Activated CD4-positive, alpha-beta T cell treated with anti-CD3 and anti-CD28 coated beads for 24 hours (primary cell): ENCODE results near the gene EIF4B.
A peak's percentile ranks its signal among the peaks of the same experiment; 100 is the strongest.

Experiments used
- DNase-seq, 2 donors: peaks; one replicate each; pipeline ENCODE4 v3.0.0-alpha.2; 2020; ENCODE audit warnings: low read depth in 2 of 2

Gene EIF4B

DNA sequence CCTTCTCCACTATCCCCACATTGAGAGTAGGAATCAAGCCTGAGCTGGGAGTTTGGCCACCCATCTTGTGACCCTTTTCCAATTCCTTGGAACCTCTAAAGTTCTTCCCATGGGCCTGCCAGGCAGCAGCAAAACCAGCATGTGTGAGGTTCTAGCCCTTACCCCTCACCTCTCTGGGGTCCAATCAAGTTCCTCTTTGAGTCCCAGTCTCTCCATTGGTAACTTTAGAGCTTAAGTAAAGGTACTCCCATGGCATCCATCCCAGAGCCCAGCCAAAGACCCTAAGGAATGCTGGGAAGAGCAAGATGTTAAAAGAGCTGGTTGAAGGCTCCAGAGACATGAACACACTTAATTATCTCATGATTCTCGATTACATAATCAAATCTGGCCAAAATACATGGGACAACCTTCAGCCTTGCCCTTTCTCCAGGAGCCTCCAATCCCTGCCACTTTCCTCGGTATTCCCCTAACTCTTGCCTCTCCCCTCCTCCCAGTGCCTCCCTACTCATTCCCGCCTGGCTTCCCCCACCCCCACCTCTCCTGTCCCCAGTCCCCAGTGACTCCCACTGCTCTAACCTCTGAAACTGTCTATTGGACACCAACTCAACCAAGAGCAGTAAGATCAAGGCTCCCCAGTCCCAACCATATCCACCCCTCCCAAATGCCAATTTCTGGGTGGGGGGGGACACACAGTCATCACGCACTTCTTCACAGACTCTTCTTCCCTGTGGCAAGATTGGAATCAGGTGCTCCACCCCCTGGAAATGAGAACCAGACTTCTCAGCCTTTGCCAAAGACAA lies 38.8 kb downstream of the EIF4B start:
- no peak for DNase-seq

DNA sequence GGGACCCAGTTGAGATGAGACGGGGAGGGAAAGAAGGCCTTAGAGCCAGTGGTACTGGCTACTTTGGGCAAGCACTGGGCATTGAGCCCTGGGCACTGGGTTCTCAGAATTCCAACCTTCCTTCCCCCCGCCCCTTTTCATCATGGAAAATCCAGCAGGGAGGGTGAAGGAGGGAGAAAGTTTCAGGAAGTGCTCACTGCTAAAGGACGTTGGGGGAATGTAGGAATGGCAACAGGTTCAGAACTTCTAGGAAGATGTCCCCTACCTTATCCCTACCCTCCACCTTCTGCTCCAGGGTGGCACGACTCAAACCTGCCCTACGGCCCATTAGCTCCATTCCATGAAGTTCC lies 39.4 kb downstream of the EIF4B start:
- DNase-seq, result no peak

DNA sequence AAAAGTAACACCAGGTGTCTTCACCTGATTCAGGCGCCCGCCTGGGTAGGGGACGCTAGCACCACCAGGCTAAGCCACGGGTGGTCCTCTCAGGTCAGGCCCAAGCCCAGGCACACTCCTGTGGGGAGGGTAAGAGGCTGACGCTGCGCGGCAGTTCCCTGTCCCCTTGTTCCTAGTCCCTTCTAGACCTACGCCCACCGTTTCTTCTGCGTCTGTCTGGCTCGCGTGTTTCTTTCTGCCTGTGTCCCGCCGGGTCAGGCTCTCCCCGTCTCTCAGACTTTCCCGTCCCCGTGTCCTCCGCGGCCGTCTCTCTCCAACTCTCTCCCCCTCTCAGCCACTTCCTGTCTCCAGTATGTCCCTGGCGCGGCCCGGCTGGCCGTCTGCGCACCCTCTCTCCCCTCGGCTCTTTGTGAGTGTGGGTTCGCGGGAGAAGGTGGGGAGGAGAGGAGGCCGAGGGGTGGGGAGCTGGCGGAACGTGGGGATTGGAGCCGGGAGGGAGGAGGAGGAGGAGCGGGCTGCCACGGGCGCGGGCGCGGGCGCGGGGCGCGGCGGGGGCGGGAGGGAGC lies 40.5 kb downstream of the EIF4B start:
- peak; percentile 19 to 27 for DNase-seq

DNA sequence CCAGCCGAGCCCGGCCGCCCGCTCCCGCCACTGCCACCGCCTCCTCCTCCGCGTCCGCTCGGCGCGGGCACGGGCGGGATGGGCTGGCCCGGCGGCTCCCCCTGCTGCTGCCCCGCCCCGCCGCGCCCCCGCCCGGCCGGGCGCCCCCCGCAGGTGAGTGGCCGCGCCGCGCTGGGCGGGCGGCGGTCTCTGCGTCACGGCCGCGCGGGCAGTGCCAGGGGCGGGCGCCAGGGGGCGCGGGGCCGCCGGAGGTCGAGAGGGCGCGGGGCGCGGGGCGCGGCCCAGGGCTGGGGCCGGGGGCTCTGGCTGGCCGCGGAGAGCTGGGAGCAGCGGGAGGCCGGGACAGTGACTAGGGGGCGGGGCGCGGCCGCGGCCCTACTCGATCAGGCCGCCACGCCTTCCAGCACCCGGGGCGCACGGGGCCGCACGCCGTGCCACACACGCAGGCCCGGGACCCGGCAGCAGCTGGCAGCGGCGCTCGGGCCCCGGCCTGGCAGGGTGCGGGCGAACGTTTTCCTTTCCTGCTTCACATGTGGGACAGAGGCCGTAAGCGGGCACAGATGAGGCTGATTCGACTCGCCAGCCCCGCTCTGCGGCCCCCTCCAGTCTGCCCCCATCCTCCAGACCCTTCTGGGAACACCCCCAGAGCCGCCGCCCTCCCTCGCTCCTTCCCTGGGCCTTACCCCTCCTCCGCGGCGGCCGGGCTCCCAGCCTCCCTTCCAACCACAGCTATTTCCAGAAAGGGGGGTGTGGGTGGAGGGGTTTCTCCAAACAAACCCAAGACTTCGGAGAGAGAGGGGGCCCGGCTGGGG lies 41.2 kb downstream of the EIF4B start:
- DNase-seq, result peak; percentile 40 to 50

DNA sequence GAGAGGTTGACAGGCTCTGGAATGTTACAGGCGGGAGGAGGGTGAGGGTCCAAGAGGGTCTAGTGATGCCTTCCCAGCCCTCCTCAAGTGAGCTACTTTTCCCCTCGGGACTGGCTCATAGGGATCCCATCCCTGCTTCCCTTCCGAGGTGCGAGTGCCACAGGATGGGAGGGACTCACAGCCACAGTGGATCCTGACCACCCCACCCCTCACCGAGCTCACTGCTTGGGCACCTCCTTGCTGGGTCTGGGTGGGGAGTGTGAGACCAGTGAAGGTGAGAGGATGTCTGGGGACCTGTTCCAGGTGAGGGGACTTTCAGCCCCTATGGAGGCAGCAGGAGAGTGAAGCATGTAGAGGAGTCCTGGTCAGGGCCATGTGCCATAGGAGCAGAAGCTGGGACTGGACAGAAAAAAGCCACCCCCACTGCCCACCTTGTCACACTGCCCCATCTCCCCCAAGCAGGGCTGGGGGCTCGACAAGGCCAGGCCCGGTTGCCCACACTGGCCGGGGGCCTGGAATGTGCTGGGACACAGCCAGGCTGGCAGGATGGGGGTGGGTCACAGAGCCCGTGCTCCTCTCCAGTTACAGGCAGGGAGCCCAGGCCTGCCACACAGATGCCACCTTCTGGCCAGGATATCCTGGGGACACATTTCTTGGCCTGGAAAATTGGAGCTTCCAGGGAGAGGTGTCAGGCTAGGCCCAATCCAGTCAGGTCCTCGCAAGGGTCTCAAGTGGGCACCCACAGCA lies 42.0 kb downstream of the EIF4B start:
- no peak for DNase-seq

DNA sequence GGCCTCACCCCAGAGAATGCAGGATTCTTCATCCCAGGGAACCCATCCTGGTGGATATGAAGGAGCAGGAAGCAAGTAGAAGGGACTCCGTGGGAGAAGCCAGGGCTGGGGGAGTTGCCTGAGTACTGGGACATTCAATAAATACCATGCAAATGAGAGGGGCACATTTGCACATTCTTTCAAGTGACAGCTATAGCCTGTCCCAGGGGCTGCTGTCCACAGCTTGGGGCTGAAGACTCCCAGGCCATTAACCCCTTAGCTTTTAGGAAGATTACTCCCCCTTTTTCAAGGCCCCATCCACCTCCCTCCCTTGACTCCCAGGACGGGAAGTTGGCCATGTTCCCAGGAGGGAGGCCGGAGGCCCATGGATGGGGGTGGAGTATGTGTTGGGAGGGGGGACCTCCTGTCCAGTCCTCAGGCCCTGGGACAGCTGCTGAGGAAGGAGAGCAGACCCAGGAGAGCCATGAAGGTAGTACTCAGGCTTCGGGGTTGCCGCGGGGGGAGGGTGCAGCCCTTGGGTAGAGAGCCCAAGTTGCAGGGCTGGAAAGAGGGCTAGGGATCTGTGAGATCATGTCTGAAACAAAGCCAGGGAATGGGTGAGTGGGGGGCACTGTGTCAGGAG lies 42.6 kb downstream of the EIF4B start:
- DNase-seq, result no peak

DNA sequence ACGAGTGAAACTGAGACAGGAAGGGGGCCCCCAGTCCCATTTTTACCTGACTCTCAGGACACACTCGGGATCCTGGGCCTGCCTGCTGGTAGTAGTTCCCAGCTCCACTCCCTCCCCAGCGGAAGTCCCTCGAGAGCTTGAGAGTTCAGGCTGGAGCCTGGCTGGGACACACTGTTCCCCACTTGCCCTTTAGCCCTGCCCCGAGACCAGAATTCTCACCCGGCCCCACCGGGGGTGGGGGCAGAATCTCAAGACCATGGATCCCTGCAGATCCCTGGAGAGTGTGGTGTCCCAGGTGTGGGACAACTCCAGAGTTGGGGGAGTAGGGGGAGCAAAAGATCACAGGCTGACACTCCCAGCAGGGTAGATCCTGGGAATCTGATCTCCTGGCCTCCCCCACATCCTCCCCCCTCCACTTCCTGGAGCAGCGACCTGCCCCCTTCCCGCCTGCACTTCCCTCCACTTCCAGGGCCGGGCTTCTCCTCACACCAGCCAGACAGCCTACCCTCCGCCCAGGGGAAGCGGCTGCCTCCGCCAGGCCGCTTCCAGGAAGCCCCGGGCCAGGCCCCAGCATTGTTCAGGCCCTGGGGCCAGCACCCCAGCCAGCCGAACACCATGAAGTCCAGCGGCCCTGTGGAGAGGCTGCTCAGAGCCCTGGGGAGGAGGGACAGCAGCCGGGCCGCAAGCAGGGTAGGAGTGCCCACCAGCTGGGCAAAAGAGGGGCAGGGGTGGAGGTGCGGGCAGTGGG lies 43.5 kb downstream of the EIF4B start, which contains the start of gene TNS2:
Gene TNS2, plus strand, starts transcription at position 495 of the 748 bp plus-strand sequence. Its CDS starts 121 bp downstream, at position 616.
- no peak for DNase-seq

DNA sequence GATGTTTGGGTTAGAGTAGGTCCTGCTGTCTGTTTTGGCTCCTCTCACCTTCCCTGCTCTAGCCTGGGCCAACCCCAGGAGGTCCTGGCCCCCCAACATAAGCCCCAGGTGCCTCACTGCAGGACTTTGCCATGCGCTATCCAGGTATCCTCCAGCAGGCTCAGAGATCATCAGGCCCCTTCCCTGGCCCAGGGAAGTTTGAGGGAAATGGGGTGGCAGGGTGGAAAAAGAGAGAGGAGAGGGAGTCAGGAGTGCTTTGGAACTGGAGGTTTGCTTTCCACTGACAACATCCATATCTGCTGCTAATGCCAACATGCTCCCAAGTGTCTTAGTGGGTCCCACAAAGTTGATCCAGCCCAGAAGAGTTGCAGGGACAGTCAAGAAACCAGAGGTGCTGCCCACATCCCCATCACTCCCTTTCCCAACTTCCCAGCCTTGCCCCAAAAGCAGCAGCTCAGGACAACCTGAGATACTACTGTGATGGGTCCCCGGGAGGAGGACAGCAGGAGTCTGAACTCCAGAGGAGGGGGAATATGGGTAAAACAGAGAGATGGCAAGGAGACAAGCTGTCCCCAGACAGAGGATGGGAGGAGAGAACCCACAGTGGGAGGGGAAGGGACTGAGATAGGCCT lies 44.3 kb downstream of the EIF4B start:
- no peak for DNase-seq

DNA sequence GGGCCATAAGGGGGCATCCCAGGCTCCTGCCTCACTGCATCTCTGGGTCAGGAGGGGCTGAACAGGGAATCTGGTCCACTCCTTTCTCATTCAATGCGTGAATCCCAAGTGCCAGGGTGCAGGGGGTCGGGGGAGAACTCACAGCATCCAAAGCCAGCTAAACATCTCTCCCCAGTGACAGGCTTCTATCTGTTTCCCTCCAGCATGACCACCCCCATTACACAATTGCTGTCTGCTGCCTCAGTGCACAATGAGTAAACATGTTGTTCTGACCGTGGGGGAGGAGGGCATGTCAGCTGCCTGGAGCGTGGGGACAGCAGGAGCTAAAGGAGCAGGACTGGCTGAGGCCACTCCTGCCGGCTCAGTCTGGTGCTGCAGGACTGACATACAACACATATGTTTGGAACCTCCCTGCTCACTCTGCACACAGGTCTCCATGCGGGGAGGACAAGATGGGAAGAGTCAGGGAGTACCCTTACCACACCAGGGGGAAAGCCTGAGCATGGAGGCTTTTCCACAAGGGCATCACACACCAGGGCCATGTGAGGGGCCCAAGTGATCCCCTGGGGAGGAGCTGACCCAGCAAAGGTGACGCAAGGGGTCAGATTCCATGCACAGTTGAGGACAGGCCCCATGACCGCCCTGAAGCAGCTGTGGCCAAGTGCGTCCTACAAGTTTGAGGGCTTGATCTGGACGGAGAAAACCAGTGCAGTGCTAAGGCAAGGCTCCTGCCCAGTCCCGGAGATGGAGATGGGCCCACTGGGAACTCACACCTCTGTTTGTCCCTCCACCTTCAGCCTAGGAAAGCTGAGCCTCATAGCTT lies 45.0 kb downstream of the EIF4B start:
- DNase-seq, result no peak

DNA sequence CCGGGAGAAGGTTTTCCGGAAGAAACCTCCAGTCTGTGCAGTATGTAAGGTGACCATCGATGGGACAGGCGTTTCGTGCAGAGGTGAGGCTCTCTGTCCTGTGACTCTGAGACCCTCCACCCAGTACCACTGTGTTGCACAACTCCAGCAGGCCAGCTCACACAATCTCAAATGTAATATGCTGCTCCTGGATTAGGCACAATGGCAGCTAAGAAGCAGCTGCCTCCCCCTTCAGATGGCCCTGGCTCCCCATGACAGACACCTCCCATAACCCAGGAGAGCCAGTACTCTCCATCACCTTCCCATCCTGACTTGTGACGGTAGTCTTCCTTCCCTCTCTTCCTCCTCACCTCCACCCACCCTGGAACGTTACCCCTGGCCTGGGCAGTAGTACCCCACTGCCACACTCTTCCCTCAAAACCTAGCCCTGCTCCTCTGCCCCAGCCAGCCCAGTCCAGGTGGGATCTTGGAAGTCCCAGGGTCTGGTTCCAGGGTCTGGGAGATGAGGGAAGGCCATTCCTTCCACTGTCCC lies 45.7 kb downstream of the EIF4B start:
- no peak for DNase-seq

DNA sequence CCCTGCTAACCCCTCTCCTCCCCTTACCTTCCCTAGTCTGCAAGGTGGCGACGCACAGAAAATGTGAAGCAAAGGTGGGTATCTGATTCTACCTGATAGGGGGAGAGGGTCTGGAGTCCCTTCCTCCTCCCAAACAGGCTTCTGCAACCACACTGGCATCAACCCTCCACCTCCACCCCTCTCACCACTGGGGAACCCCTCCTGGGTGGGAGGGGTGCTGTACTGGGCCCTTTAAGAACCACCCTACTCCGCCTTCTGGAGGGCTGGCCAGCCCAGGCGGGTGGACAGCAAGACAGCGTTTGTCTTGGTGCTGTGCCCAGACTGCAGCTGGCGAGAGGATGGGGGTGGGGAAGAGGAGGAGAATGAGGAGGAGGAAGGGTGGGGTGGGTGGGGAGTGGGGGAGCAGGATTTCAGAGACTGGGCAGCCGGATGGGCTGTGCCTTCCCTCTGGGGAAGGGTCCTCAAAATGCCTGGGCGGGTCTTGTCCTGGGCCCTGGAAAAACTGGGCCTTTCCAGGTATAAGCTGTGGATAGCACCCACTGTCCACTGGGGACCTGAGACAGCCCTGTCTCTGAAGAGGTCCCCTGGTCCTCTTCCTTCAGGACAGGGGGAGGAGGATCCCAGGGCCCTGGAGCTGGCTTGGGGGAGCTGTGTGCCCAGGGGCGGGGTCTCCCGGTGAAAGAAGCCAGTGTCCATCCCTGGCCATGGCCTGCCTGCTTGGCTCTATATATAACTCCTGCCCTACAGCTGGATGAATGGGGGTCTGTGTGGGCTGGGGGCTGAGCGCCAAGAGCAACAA lies 46.4 kb downstream of the EIF4B start:
- no peak for DNase-seq

DNA sequence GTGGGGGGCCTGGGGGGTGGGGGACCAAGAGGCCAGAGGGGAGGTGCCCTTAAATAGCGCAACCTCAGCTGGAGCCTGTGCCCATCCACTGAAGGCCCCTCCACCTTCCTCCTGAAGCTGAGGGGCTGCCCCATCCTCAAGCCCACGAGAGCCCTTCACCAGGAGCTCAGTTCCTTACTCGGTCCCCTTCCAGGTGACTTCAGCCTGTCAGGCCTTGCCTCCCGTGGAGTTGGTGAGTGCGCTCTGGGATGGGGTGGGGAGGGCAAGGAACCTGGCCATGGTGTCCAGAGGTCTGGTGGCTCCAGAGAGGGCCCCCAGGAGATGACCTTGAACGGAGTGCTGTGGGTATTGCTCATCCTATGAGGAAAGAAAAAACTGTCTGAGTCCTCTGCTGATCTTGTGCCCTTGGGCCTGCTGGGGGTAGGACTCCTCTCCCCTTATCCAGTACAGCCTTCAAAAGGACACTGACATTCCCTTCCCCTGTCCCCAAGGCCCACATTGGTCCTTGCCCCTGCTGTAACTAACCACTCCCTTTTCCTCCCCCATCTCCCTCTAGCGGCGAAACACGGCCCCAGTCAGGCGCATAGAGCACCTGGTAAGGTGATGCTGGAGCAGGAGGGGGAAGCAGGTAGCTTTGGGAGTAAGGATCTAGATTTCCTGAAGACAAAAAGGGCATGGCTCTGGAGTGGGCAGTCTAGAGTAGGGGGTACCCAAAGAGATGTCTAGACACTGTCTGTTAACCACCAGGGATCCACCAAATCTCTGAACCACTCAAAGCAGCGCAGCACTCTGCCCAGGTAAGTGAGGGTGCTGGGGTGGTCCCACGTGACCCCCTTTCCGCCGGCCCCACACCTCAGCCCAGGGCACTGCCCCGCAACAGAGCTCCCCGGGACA lies 47.2 kb downstream of the EIF4B start:
- peak; percentile 25 to 34 for DNase-seq

DNA sequence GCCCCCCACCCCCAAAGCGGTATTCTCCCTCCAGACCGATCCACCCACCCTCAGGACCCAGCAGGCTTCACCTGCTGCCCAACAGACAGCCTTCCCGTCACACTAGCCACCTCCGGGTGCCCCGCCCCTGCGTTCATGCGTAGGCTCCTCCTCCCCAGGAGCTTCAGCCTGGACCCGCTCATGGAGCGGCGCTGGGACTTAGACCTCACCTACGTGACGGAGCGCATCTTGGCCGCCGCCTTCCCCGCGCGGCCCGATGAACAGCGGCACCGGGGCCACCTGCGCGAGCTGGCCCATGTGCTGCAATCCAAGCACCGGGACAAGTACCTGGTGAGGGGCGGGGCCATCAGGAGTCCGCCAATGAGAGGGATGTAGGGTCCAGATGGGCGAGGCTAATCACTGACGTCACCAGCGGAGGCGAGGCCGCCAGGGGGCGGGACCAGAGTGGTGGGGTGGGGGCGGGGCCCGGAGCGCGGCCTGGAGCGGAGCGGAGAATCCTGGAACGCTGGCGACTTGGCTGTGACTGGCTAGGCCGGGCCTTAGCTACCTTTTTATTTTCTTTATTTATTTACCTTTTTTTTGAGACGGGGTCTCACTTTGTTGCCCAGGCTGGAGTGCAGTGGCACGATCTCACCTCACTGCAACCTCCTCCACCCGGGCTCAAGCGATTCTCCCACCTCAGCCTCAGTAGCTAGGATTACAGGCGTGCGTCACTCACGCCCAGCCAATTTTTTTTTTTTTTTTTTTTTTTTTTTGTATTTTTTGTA lies 48.0 kb downstream of the EIF4B start:
- DNase-seq, result peak; percentile 87 to 89

DNA sequence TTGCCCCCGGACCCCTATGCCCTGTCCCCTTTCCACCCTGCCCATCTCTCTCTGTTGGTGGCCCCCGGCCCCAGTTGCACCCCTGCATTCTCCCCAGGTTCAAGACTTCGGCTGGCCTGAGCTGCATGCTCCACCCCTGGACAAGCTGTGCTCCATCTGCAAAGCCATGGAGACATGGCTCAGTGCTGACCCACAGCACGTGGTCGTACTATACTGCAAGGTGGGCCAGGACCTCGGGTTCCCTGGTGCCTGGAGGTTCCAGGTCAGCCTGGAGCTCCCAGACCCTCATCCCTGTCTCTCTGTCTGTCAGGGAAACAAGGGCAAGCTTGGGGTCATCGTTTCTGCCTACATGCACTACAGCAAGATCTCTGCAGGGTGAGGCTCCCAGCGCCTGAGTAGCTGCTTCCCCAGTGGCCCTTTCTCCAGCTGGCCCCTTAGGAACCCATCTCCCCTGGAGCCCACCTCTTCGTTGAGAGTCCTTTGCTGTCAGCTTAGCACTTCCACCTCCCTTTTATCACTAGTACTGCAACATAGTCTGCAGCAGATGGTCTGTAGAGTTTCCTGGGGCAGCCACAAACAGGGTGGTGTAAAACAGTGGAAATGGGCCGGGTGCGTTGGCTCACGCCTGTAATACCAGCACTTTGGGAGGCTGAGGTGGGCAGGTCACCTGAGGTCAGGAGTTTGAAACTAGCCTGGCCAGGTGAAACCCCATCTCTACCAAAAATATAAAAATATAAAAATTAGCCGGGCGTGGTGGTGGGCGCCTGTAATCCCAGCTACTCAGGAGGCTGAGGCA lies 49.4 kb downstream of the EIF4B start:
- DNase-seq, result no peak

DNA sequence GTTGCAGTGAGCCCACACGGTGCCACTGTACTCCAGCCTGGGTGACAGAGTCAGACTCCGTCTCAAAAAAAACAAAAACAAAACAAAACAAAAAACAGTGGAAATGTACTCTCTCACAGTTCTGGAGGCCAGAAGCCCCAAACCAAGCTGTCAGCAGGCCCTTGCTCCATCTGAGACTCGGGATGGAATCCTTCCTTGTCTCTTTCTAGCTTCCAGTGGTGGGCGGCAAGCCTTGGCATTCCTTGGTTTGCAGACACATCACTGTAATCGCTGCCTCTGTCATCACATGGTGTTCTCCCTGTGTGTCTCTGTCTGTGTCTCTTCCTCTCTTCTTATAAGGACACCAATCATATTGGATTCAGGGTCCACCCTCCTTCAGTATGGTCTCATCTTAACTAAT lies 50.0 kb downstream of the EIF4B start:
- no peak for DNase-seq

DNA sequence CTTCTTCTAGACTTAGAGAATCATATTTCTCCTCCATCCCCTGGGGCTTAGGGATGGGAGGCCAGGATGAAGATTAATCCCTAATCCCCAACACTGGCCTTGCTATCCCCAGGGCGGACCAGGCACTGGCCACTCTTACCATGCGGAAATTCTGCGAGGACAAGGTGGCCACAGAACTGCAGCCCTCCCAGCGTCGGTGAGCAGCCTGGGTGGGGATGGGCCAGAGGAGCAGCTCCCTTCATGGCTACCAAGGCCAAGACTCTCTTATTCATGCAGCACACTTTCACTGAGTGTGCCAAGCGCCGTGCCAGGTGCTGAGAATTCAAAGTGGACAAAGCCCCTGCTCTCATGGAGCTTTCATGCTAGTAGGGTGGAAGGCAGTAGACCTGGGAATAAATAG lies 50.6 kb downstream of the EIF4B start:
- DNase-seq, result no peak
